ENCODE results near the gene LTB4R2. TPM values are rescaled to one million over a fixed set of nuclear protein-coding genes. Genes with fewer than 3 reads are reported as not detected.

LTB4R2 gene
- total and polyA plus RNA-seq, 2 of the 8 experiments (the other 6 are each of a cell fraction or from before 2014, with no cell fraction given), result 5.3 to 6.7 TPM

DNA sequence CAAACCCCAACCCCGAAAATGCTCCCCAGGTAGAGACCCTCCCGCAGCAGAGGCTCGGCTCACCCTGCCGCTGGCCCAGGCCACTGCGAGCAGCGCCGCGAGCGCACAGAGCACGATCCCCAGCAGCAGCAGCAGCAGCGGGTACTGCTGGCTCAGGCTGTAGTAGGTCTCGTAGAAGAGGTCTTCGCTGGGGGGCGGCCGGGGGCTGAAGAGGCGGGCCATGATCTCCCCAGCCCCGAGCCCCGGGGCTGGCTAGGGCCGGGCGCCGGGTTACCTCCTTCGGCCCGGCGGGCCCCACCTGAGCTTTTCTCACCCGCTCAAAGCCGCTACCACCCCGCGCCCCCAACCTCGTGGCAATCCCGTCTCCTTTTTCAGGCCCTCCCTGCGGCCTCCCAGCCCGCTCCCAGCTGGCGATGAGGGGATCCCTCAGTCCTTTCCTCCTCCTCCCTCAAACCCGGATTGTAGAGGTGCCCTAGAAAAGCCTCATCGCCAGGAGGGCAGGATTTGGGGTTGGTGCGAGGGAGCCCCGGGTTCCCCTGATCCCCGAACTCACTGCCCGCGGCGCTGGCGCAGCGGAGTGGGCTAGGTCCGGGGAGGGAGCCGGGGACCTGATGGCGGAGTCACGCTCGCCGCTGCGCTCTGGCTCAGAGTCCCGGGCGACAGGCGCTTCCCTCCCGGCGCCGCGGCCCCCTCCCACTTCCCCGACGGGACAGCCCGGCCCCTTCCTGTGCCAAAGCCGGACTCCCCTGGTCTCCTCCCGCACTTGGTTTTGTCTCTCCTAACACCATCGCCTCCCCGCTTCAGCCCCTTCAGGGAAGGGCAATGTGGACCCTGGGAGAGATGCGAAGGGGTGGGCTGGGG lies 24.7 kb downstream of the LTB4R2 start, which contains the start of gene ADCY4:
Gene ADCY4 (minus strand): TSS at position 641 of the 861 bp plus-strand sequence. CDS start 419 bp downstream, at position 222.
- Histone ChIP-seq H2BK120ac (replicated peaks; ENCODE audit: low read depth, low read length) (no peak within 1 kb of the TSS), H4K8ac (ENCODE audit: extremely low read depth, insufficient read depth, low read length) (peak within 1 kb of the TSS; percentile 59), H3K4me3 (ENCODE audit: extremely low read depth in 1 of 4, insufficient read depth in 2 of 4, low read depth in 3 of 4, low read length in 4 of 4) (peak within 1 kb of the TSS; percentile 52 to 76 (median 62)), H3K9me3 (ENCODE audit: insufficient read depth in 2 of 2, low read depth in 1 of 2, low read length in 1 of 2) (no peaks in the 10 kb centered on the region), H3K56ac (replicated peaks; ENCODE audit: insufficient read length, low read depth, low read length) (no peak within 1 kb of the TSS), H3K14ac (ENCODE audit: insufficient read length) (no peak within 1 kb of the TSS), H3K79me1 (ENCODE audit: low read depth, low read length) (no peaks in the 10 kb centered on the region), H2BK15ac (ENCODE audit: low read length) (peak within 1 kb of the TSS; percentile 53; the same call in 1 of the 2 replicates), H3K23me2 (ENCODE audit: low read depth, low read length) (peaks cover 25% of the 10 kb centered on the region), H4K91ac (replicated peaks; ENCODE audit: insufficient read length, low read length) (no peak within 1 kb of the TSS), H2BK5ac (ENCODE audit: low read depth, low read length) (peak within 1 kb of the TSS; percentile 16; the same call in 1 of the 2 replicates), H3K4me1 (replicated peaks in 1 of 4; ENCODE audit: control insufficient read depth in 3 of 4, insufficient read depth in 4 of 4, low read length in 3 of 4) (peaks cover 0 to 20% (median 9%) of the 10 kb centered on the region in 4 experiments; a peak in 5 of 7 replicates), H2AK5ac (ENCODE audit: low read depth, low read length) (no peak within 1 kb of the TSS), H4K20me1 (replicated peaks in 1 of 2; ENCODE audit: control insufficient read depth in 1 of 2, insufficient read depth in 2 of 2, low read length in 2 of 2) (peaks cover 0 to 2% of the 10 kb centered on the region in 2 experiments), H3K4me2 (ENCODE audit: insufficient read depth in 1 of 2, low read depth in 2 of 2, low read length in 2 of 2) (peak within 1 kb of the TSS; percentile 76 to 98), H3K18ac (ENCODE audit: extremely low read depth, low read length) (no peak within 1 kb of the TSS; the same call in none of the 2 replicates), H3K27ac (ENCODE audit: low read depth, low read length) (no peak within 1 kb of the TSS), H2BK12ac (ENCODE audit: low read depth, low read length) (0 out of 2 replicates have a peak within 1 kb of the TSS, but pooled peaks have one; percentile 17), H2BK20ac (ENCODE audit: low read length) (peak within 1 kb of the TSS; percentile 18; the same call in 1 of the 2 replicates), H3K4ac (replicated peaks; ENCODE audit: insufficient read length, low read depth, low read length) (no peak within 1 kb of the TSS), H3K27me3 (replicated peaks in 1 of 4; ENCODE audit: control insufficient read depth in 3 of 4, extremely low read depth in 1 of 4, insufficient read depth in 3 of 4, low read length in 3 of 4) (peaks cover 56 to 97% (median 80%) of the 10 kb centered on the region in 4 experiments), H3K23ac (ENCODE audit: insufficient read length) (no peak within 1 kb of the TSS), H3K79me2 (ENCODE audit: control insufficient read depth in 1 of 2, insufficient read depth in 2 of 2, low read length in 2 of 2) (no peaks in the 10 kb centered on the region), H4K5ac (ENCODE audit: insufficient read length, low read depth, low read length) (no peak within 1 kb of the TSS), H3K36me3 (ENCODE audit: control insufficient read depth in 2 of 4, insufficient read depth in 4 of 4, low read length in 3 of 4) (no peaks in the 10 kb centered on the region), H3K9ac (replicated peaks in 1 of 4; ENCODE audit: extremely low read depth in 1 of 4, low read depth in 3 of 4, low read length in 3 of 4) (no peak within 1 kb of the TSS; a peak in 2 of 7 replicates), H2AFZ (ENCODE audit: low read length) (peak within 1 kb of the TSS; percentile 68; the same call in 1 of the 2 replicates)
- CTCF ChIA-PET (ENCODE audit: partially characterized antibody), result interaction anchor here (0.8 to 27.8 kb wide), 17 partner anchors 10 to 107 kb away, joined by 4 to 664 read pairs (median 11); partner anchors contain the start of genes CBLN3, CIDEB, KHNYN and LTB4R
- FAIRE-seq (no peak), DNase-seq (ENCODE audit: low read depth in 1 of 2, low spot score in 2 of 2) (peak in 1 of 2 experiments; percentile 75)
- POLR2A ChIA-PET (ENCODE audit: partially characterized antibody), result interaction anchor here (0.9 to 5.8 kb wide), 10 partner anchors 9 to 102 kb away, joined by 3 to 46 read pairs (median 4); partner anchors contain the start of genes CBLN3, DHRS1, KHNYN and NOP9
- 4% methylated on average over 36 of the region's 65 CpGs; no CpG with 5 or more reads in 1 of the 2 experiments for WGBS, 2 experiments (ENCODE audit: extremely low coverage in 1 of 2, insufficient coverage in 1 of 2, insufficient read length in 1 of 2, insufficient replicate concordance in 2 of 2, low coverage in 1 of 2, low lambda C conversion rate in 2 of 2, missing lambda C conversion rate in 1 of 2)
- TF ChIP-seq KDM4A (IDR thresholded peaks at IDR 0.05; ENCODE audit: low read depth, low read length, severe bottlenecking) (peak; percentile 100), HDAC6 (IDR thresholded peaks at IDR 0.05; ENCODE audit: low read depth, low read length) (no peak), SUZ12 (IDR thresholded peaks at IDR 0.05; ENCODE audit: low read length) (peak; percentile 90), SP1 (IDR thresholded peaks at IDR 0.05; ENCODE audit: low read depth, low read length) (no peak), RBBP5 (IDR thresholded peaks at IDR 0.05; ENCODE audit: borderline replicate concordance, low read depth, low read length) (peak; percentile 96), E2F6 (IDR thresholded peaks at IDR 0.05) (no peak), SIN3A (conservative IDR thresholded peaks at IDR 0.05 in 1 of 2, IDR thresholded peaks at IDR 0.05 in 1 of 2; ENCODE audit: low read depth in 1 of 2, low read length in 2 of 2) (peak in 1 of 2 experiments; percentile 44; a peak in 1 of 4 replicates), PHF8 (conservative IDR thresholded peaks at IDR 0.05; ENCODE audit: low read depth, low read length) (no peak; the same call in 1 of the 2 replicates), NANOG (IDR thresholded peaks at IDR 0.05; ENCODE audit: insufficient read depth, low read depth, low read length, poor library complexity, severe bottlenecking) (no peak)
